NB4 (cell line): ENCODE results near the gene DRC1.
A peak's percentile ranks its signal among the peaks of the same experiment; 100 is the strongest.

Experiments
- DNase-seq: peaks from one replicate; pipeline ENCODE4 v3.0.0; 2010; ENCODE audit warnings: low read depth
- H3K4me3 ChIP-seq: one replicate; pipeline ENCODE4 v1.5.1; 2011; ENCODE audit warnings: mild to moderate bottlenecking, low read depth, low read length, moderate library complexity
- CTCF ChIP-seq: IDR thresholded peaks from one replicate; pipeline ENCODE4 v1.5.1; 2012; ENCODE audit warnings: low read depth, low read length
- MAX ChIP-seq: IDR thresholded peaks from 2 replicates; pipeline ENCODE4 v1.6.1; 2011; ENCODE audit warnings: low read depth, low read length
- MYC ChIP-seq: IDR thresholded peaks from 2 replicates; pipeline ENCODE4 v1.6.1; 2011; ENCODE audit warnings: low read depth, low read length
- POLR2A ChIP-seq: IDR thresholded peaks from 2 replicates; pipeline ENCODE4 v1.6.1; 2011; ENCODE audit warnings: mild to moderate bottlenecking; ENCODE audit not compliant: insufficient read length; ENCODE audit errors: extremely low read depth

The DRC1 gene

GRCh38 chr2:26455670-26456439, 54.1 kb downstream of the DRC1 start:
- H3K4me3 ChIP-seq, result no peak overlapping the region
- DNase-seq, result peak; percentile 48
- no peak for TF ChIP-seq CTCF
- TF ChIP-seq MYC, result no peak
- TF ChIP-seq POLR2A, result no peak
- no peak for TF ChIP-seq MAX

- peak; percentile 42 for DNase-seq
- TF ChIP-seq CTCF, result no peak
- no peak for TF ChIP-seq MAX
- no peak for TF ChIP-seq MYC
- TF ChIP-seq POLR2A, result no peak
Observed at GRCh38 chr2:26456440-26457250, 54.9 kb downstream of the DRC1 start.

GRCh38 chr2:26457251-26457666, 55.5 kb downstream of the DRC1 start:
- TF ChIP-seq POLR2A, result no peak
- no peak for TF ChIP-seq MAX
- no peak for TF ChIP-seq MYC
- no peak for TF ChIP-seq CTCF
- no peak overlapping the region for H3K4me3 ChIP-seq
- DNase-seq, result no peak

More at GRCh38 chr2:26456440-26457250, 54.9 kb downstream of the DRC1 start:
- H3K4me3 ChIP-seq, result no peak overlapping the region

GRCh38 chr2:26457695-26458364, 56.1 kb downstream of the DRC1 start:
- DNase-seq, result no peak
- no peak for TF ChIP-seq POLR2A
- TF ChIP-seq MYC, result no peak
- TF ChIP-seq CTCF, result no peak
- TF ChIP-seq MAX, result no peak
- no peak overlapping the region for H3K4me3 ChIP-seq

GRCh38 chr2:26458365-26459042, 56.8 kb downstream of the DRC1 start:
- no peak for TF ChIP-seq MYC
- TF ChIP-seq CTCF, result no peak
- TF ChIP-seq POLR2A, result no peak
- no peak for TF ChIP-seq MAX
- H3K4me3 ChIP-seq, result no peak overlapping the region
- DNase-seq, result no peak
